Fibroblast of villous mesenchyme (primary cell): ENCODE results near the gene NIPAL3. TPM values are rescaled to one million over a fixed set of nuclear protein-coding genes. Genes with fewer than 3 reads are reported as not detected.

ENCODE experiments used
- DNase-seq: peaks from one replicate; pipeline ENCODE4 v3.0.0-alpha.2; 2010; ENCODE audit warnings: low read depth
- H3K4me3 ChIP-seq: 2 replicates; pipeline ENCODE4 v1.5.1; 2011; ENCODE audit warnings: low read depth, mild to moderate bottlenecking, low read length
- total RNA-seq: library from RNA; depleted of rRNA; stranded (reverse); fragments of >200 nt; gene quantifications from 2 replicates; pipeline ENCODE4 v1.2.3, GENCODE V29; 2012
- TF ChIP-seq, protein P1 (sequence below): IDR thresholded peaks from 2 replicates; pipeline ENCODE4 v1.5.1; 2012; ENCODE audit warnings: low read depth, mild to moderate bottlenecking, low read length; ENCODE audit not compliant: insufficient read depth

The NIPAL3 gene
- total RNA-seq, 1 donor: 81.2 TPM

DNA sequence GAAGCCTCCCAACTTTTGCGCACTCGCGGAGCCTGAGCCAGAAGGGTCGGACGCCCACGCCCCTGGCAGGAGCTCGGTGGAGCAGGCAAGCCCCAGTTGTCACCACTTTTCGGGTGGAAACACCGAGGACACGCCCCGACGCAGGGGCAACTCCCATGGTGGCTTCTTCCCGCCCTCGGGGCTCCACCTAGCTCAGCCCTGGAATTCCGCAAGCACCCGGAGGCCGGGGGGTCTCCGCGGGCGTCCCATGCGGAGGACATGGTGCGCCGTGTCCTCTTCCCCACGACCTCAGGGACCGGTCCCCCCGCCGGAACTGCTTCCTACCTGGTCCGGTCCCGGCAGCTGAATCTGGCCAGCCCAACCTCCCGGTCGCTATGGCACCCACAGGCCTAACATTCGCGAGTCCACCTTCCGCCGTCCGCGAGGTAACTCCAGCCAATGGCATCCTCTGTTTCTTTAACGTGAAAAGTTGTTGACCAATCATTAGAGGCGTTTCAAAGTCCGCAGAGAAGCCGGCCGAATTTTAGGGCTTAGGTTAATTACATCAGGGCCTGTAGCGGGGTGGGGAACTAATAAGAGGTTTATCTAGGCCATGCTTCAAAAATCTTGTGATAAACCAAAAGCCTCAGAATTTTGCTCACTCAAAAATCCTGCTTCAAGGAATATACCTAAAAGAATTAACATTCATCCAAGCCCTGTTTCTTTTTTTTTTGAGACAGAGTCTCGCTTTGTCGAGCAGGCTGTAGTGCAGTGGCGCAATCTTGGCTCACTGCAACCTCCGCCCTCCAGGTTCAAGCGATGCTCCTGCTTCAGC is 2.0 kb upstream of the NIPAL3 start, which contains the start of gene STPG1:
STPG1 (minus strand) TSS at position 433 of the 814 bp plus-strand sequence. CDS start 12,394 bp downstream, outside the sequence.
- TF ChIP-seq, protein P1, sequence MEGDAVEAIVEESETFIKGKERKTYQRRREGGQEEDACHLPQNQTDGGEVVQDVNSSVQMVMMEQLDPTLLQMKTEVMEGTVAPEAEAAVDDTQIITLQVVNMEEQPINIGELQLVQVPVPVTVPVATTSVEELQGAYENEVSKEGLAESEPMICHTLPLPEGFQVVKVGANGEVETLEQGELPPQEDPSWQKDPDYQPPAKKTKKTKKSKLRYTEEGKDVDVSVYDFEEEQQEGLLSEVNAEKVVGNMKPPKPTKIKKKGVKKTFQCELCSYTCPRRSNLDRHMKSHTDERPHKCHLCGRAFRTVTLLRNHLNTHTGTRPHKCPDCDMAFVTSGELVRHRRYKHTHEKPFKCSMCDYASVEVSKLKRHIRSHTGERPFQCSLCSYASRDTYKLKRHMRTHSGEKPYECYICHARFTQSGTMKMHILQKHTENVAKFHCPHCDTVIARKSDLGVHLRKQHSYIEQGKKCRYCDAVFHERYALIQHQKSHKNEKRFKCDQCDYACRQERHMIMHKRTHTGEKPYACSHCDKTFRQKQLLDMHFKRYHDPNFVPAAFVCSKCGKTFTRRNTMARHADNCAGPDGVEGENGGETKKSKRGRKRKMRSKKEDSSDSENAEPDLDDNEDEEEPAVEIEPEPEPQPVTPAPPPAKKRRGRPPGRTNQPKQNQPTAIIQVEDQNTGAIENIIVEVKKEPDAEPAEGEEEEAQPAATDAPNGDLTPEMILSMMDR: no peak
- DNase-seq: peak; percentile 87
- H3K4me3 ChIP-seq: peak within 1 kb of the TSS; percentile 69

DNA sequence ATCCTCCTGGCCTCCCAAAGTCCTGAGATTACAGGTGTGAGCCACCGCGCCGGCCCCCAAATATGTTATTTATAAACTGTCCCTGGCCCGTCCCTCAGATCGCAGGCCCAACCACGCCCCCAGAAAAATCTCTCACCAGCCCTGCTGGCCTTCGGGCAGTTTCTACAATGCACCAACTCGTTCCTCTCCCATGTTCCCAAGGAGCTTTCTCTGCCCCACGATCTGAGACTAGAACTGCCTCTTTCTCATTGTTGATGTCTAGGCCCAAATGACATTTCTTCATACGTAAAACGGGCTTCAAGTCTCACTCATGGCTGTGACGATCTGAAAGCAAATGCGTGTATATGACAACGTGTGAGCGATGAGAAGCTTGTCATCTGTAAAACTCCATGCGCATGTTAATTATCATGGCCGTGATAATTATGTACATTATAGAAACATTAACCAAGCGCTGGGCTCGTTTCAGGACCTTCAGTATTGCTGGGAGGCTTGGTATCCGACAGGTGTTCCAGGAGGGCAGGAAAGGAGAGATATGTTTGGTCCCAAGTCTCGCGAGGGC is 748 bp upstream of the NIPAL3 start:
- no peak overlapping the region for H3K4me3 ChIP-seq
- no peak for DNase-seq
- TF ChIP-seq, protein P1: no peak

DNA sequence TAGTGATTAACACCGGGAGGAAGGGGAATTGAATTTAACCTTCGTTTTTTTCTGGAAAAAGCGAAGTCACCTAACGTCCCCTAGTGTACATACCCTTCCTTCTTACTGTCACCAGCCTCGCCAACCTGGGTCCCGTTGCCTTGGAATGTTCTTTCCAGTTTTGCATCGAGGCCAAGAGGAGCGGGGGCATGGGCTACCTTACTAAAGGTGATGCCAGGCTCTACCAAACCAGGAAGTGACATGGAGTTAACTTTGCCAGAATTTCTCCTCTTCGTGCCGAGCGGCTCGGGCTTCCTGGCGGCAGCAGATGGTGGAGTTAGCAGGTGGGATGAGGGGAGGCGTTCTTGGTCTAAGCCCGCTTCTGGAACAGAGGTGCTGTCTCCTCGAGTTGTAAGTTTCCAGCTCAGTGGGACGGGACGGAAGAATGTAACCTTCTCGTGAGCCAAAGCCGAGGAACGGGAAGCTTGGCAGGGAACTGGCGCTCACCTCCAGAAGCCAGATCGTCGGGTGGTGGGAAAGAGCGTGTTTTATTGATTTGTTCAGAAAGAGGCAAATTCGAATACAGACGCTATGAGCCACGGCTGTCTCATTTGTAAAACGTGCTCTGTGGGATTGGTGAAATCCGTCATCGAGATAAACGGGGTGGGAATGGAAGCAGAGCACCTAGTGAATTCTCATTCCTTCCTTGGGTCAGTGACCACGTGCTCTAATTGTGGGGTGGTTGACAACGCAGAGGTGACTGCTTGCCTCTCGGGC is 486 bp downstream of the NIPAL3 start:
- DNase-seq: peak; percentile 33
- TF ChIP-seq, protein P1: no peak
- peak overlapping the region; percentile 73 for H3K4me3 ChIP-seq

DNA sequence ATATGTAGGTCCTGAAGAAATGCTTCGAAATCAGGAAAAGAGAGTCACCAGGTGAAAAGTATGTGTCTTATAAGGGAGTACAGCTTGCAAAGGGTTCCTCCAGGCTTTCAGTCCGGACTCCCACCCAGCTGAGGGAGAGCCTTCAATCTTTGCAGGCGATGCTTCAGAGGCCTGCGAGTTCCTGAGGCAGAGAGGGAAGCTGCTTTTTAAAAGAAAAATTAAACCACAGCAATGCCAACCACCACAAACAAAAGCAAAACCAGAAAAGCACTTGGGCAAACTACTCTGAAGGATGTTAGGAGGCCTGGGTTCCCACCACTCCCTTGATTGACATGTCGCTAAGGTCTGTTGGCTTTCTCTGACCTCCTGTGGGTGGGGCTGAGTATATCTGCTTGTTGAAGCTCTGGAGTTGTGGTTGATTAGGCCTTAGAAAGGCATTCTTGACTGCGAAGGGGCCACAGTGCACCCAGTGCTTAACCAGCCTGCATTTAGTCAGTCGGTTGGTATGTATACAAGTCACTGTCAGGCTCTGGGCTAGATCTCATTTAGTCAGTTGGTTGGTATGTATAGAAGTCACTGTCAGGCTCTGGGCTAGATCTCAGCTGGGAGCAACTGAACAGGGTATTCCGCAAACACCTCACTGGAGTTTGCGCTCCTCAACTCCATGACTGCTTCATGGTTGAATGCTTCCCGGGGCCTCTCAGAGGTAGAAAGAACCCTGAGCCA is 1.2 kb downstream of the NIPAL3 start:
- DNase-seq: peak; percentile 96
- H3K4me3 ChIP-seq: peak overlapping the region; percentile 73
- TF ChIP-seq, protein P1: no peak

DNA sequence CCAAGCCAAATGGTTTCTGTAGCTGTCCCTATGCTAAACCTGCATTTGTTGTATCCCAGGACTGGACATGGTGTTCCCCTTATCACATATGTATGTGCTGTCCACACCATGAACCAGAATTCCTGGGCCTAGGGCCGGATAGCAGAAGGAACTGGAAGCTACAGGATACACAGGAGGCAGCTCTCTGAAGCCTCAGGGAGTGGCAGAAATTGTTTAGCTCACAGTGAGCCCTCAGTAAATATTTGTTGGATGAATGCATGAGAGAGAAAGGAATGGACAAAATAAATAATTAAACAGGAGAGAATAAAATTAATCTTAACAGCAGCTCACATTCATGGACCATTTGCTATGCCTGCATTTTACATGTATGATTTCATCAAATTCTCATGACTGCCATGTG is 2.1 kb downstream of the NIPAL3 start:
- H3K4me3 ChIP-seq: peak overlapping the region; percentile 73
- DNase-seq: peak; percentile 35

More for the DNA sequence above, 2.1 kb downstream of the NIPAL3 start:
- TF ChIP-seq, protein P1: no peak
